Stimulated activated CD4-positive, alpha-beta T cell treated with anti-CD3 and anti-CD28 coated beads, Interleukin-12 subunit alpha, Interleukin-12 subunit beta, amount 100 ng/mL, for 24 hours (primary cell): ENCODE data around the gene ADAMTS2.

Source experiments
- DNase-seq, 2 experiments: peaks; one replicate each; pipeline ENCODE4 v3.0.0-alpha.2; 2020; ENCODE audit warnings: low read depth in 2 of 2

The ADAMTS2 gene

DNA sequence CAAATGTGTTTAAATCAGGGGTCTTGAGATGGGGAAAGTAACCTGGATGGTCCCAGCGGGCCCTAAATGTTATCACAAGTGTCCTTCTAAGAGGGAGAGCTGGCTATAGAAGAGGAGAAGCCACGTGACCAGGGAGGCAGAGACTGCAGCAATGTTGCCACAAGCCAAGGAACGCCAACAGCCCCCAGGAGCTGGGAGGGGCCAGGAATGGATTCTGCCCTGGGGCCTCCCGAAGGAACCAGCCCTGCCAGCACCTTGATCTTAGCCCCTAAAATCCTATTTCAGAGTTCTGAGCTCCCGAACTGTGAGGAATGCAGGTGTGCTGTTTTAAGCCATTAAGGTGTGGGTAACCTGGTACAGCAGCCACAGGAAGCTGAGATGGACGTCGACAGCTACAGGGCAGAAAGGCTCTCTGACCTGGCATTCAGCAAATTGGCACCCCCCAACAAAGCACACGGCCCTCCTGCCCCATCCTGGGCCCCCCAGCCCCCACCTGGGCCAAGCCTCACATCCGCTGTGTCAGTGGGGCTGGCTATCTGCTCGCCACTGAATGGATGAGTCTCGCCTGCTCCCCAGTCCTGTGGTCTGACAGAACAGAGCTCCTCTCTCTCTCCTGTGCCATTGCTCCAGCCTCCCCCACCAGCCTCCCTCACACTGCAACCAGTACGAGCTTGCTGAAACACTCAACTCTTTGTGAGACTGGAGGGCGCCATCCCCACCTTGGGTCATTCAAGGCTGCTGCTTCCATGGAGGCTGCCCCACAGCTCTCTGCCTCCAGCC is 78.8 kb downstream of the ADAMTS2 start:
- DNase-seq: no peak

DNA sequence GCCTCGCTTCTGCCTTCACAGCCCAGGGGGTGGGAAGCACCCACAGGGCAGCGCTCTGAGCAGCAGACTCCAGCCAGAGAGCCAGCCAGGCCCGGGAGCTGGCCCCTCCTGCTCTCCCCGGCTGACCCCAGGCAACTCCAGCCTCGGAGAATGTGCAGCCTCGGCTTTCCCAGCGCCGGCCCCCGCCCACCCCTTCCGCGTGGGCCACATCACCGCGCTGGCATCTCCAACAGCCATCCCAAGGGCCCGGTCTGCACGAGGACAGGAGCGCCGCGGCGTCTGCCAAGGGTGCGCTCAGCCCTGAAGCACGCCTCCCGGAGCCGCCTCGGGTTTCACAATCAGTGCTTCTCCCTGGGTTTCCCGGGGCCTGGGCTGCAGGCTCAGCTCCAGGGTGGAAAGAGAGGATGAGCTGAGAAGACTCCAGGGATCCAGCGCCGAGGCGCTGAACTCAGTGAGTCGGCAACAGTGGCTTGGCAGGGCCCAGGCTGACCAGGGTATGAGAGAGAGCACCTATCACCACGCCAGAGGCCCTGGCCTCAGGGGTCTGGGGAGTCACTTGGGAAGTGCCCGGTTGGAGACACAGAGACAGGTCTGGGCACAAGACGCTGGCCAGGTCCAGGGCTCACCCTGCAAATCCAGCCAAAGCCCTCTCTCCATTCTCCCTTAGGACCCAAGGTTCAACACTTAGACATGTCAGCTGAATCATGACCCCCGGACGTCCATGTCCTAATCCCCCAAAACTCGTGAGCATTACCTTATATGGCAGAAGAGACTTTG is 79.6 kb downstream of the ADAMTS2 start:
- no peak for DNase-seq

DNA sequence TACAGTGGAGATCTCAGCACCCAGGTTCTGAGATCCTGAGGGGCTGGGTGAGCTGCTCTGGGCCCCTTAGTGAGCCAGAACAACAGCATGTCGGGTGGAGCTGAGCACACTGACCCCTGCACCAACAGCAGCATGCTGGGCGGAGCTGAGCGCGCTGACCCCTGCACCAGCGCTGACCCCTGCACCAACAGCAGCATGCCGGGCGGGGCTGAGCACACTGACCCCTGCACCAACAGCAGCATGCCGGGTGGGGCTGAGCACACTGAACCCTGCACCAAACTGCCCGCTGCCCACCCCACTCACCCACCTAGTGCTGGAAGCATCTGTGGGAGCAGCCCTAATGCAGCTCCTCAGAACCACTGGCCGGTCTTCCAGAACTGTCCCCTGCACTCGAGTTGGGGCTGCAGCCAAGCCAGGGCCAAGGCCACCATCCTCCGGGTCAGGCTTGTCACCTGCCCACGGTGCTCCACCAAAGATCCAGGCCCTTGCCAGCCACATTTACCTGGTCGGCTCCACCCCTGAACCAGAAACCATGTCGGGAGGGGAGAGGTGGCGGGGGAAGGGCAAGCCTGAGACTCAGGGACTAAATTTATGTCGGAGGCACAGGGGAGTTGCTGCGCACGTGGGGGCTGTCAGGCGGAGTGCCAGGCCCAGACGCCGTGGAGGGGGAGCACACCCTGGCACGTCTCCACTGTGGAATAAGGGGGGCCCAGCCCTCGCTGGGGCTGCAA is 80.3 kb downstream of the ADAMTS2 start:
- DNase-seq: no peak

DNA sequence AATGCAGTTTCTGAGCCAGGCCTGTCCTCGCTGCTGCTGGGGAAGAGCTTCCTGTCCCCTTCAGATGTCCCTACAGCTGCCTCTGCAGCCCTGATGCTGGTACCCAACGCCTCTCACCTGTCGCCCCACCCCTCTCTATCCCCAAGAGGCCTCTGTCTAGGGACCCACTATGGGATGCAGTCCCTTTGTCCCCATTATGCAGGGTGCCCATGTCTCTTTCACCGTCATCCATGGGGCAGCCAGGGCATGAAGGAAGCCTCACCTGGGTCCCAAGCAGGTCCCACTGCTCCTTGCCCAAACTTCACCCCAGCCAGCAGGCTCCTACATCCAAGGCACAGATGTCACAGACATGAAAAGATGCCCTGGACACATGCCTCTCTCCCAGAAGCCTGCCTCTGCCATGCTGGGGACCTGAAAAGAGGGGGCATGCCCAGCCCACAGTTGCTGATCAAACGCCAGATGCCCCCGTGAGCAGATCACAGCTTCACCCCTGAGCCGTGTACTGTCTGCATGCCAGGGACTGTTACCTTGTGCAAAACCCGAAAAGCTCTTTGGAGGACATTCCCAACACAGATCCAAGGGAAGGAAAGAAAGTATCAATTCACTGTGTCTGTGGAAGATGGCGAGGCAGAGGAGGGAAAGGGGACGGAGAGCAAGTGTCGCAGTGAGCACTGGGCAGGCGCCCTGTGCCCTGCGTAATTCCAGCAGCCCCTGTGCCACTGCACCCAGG is 81.0 kb downstream of the ADAMTS2 start:
- no peak for DNase-seq

- DNase-seq: no peak
Measured at GRCh38 chr5:179263391-179264052, 81.7 kb downstream of the ADAMTS2 start.

DNA sequence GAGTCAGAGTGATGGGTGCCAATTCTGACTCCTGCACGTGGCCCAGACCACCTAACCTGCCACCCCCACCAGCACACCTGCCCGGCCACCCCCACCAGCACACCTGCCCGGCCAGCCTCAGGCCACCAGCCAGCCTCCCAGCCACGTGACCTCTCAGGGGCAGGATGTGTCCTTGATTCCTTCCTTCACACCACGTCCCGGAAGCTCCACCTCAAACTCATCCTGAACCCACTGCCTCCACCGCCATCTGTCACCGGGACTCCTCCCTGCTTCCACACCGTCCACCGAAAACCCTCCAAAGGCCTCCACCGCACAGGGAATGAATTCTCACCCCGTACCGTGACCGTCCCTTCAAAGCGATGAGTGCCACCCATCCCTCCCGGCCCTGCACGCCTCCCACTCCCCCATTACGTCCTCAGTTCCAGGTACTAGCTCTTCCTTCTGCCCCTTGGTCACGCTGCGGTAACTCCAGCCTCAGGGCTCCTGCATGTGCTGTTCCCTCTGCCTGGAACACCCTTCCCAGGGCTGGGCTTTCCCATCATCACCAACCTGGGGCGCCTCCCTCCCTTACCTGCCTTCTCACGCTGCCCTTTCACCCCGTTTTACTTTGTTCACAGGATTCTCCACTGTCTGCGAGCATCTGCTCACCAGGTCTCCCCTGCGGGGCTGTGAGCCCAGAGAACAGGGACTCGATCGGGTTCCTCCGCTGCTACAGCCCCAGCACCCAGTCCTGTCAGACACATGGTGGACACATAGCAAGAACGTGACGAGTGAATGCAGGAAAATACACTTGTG is 82.9 kb downstream of the ADAMTS2 start:
- no peak for DNase-seq

DNA sequence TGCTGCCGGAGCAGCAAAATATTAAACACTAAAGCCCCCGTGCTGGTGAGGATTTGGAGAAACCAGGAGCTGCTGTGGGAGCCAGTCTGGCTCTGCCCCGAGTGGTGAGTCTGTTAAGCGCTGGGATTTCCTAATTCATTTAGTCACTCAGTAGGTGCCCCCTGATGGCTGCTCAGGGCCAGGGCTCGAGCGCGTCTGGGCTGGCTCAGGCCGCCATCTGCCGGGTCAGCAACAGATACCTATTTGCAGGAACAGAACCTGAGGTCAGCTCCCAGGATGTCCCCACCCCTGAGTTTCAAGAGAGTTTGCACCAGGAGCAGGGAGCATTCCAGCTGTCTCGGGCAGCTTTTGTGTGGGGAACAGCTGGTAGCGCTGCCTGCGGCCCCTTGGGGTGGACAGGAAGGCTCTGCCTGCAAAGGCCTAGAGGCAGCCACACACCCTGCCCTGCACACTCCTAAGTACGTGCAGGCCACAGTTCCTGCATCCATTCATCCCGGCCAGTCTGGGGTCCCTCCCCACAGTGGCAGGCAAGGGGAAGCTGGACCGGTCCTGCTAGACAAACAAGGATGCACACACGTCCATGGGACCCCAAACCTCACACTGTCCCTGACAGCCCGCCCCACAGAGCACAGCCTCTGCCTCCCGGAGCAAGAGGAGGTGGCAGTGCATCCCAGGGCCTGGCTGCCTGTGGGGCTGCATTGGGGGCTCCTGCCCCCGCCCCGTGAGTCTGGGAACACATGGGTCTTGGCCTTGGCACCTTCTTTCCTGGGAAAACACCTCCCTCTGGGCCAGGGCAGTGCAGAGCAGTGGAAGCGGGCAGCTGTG is 83.7 kb downstream of the ADAMTS2 start:
- no peak for DNase-seq

- no peak for DNase-seq
Measured at GRCh38 chr5:179260324-179261070, 84.8 kb downstream of the ADAMTS2 start.

GRCh38 chr5:179259731-179260323 is 85.4 kb downstream of the ADAMTS2 start:
- no peak for DNase-seq

GRCh38 chr5:179258922-179259730 is 86.1 kb downstream of the ADAMTS2 start:
- no peak for DNase-seq

DNA sequence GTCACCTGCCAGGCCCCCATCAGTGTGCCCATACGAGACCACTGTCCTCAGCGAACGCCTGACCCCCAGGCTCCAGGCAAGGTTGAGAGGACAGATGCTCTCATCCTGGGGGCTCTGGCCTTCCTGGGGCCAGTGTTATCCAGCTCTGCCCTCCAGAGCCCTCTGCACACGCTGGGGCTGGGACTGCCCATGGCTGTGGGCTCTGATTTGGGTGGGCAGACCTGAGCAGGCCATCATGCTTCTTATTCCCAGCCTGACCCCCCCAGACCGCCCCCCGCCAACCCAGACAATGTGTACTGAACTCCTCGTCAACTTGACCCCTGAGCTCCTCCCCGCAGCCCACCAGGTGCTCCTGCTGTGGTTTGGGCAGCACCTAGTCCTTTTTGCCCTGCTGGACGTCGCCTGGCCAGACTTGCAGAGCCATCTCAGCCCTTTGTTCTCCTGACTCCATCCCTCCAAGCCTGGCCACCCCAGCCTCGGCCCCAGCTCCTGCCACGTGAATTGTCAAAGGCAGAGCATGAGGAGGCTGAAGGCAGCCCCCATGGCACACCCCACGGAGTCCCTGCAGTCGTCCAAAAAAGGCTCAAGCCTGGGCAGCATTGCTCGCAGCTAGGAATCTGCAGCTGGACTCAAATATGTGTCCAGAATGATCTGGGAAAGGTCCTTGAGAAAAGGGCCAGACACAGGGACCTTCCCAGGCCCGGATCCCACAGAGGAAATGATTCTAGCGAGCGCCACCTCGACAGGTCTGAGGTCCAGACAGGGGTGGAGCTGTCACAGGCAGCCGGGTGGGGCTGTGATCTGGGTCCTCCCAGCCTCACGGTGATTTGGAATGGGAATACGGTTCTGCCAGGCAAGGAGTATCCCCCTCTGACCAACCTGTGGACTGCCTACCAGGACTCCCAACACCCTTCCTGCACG is 87.0 kb downstream of the ADAMTS2 start:
- no peak for DNase-seq

GRCh38 chr5:179257176-179257682 is 88.0 kb downstream of the ADAMTS2 start:
- no peak for DNase-seq

- DNase-seq: no peak
Measured at GRCh38 chr5:179256328-179257175, 88.7 kb downstream of the ADAMTS2 start.

DNA sequence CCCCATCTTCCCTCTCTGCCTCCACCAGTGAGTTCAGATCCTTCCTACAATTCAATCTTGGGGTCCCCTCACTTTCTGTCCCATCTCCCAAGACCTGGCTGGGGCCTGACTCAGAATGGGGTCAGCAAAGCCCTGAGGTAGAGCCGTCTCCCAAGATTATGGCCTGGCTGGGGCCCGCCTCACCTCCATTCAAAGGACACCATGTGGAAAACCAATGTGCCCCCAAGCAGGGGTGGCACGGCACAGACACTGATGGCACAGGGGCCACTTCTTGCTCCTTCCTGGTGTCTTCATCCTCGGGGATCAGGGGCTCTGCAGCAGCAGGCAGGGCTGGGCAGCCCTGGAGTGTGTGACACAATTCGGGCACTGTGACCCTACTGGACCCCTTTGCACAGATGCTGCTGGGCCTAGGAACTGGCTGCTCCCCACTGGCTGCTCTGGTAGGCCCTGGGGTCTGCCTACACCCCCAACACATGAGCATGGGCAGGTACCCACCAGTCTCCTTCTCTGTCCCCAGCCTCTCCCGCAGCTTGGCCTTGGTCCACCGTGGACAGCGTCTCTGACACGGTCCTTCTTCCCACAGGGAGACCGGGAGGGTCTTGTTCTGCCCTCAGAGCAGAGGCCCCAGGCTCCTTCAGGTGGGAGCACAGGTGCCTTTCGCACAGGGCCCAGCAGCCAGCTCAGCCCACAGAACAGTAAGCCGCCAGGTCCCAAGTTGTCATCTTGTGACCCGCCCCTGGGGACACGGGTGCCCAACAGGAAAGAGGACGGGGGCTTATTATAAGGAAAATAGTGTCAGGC is 89.5 kb downstream of the ADAMTS2 start:
- DNase-seq: no peak
